Renal cortex interstitium (tissue), 11 donors: ENCODE measurements around the gene RAPGEF3. TPM values are rescaled to one million over a fixed set of nuclear protein-coding genes. Genes with fewer than 3 reads are reported as not detected.

Experiments
- DNase-seq, 11 donors: peaks; one replicate each; pipeline ENCODE4 v3.0.0-alpha.2; 2013; ENCODE audit warnings: low read depth in 9 of 11, low spot score in 4 of 11; ENCODE audit errors: extremely low read depth in 1 of 11
- polyA plus RNA-seq, 3 donors: library from polyadenylated mRNA; unstranded; fragments of 120-200 nt; gene quantifications; one replicate each; pipeline ENCODE4 v1.2.1, GENCODE V29; 2013; ENCODE audit not compliant: insufficient read length in 3 of 3

The RAPGEF3 gene
- polyA plus RNA-seq, 3 donors, result 41.0 to 62.8 (median 58.4) TPM

- no peak for DNase-seq
These were observed 22.5 kb downstream of the RAPGEF3 start for GRCh38 chr12:47736216-47736615.

GRCh38 chr12:47735649-47736048, 23.0 kb downstream of the RAPGEF3 start:
- DNase-seq, result no peak

GRCh38 chr12:47734725-47735480, 23.8 kb downstream of the RAPGEF3 start:
- DNase-seq, result no peak

GRCh38 chr12:47733142-47733541, 25.5 kb downstream of the RAPGEF3 start:
- no peak for DNase-seq

GRCh38 chr12:47732504-47732903, 26.2 kb downstream of the RAPGEF3 start:
- no peak for DNase-seq

- no peak for DNase-seq
These were observed 27.0 kb downstream of the RAPGEF3 start for GRCh38 chr12:47731723-47732122.

GRCh38 chr12:47730341-47730744, 28.3 kb downstream of the RAPGEF3 start:
- no peak for DNase-seq

GRCh38 chr12:47729233-47729632, 29.4 kb downstream of the RAPGEF3 start:
- no peak for DNase-seq

- no peak for DNase-seq
These were observed 32.8 kb downstream of the RAPGEF3 start for GRCh38 chr12:47725893-47726292.

GRCh38 chr12:47725091-47725772, 33.4 kb downstream of the RAPGEF3 start, which contains the start of gene ENDOU:
TSS of gene ENDOU (minus strand) at chr12:47725490. CDS start at chr12:47725413, 77 bp downstream.
- DNase-seq, result no peak

GRCh38 chr12:47722941-47723631, 35.6 kb downstream of the RAPGEF3 start:
- DNase-seq, result no peak

- DNase-seq, result no peak
These were observed 36.4 kb downstream of the RAPGEF3 start for GRCh38 chr12:47722136-47722834.

- DNase-seq, result no peak
These were observed 37.2 kb downstream of the RAPGEF3 start for GRCh38 chr12:47721431-47721973.

- no peak for DNase-seq
These were observed 40.1 kb downstream of the RAPGEF3 start for GRCh38 chr12:47718531-47718930.

GRCh38 chr12:47717443-47718193, 41.1 kb downstream of the RAPGEF3 start:
- peak in 7 of 11 donors; percentile 61 to 78 (median 76) for DNase-seq

GRCh38 chr12:47717046-47717442, 41.6 kb downstream of the RAPGEF3 start:
- no peak for DNase-seq

- no peak for DNase-seq
These were observed 42.7 kb downstream of the RAPGEF3 start for GRCh38 chr12:47715877-47716548.

GRCh38 chr12:47715393-47715876, 43.2 kb downstream of the RAPGEF3 start:
- peak in 8 of 11 donors; percentile 54 to 84 (median 68) for DNase-seq
